HG03469 (cell line): Measurements from ENCODE around the gene ANKRD12.

Experiments used
- ATAC-seq: cut with Tn5 transposase; IDR thresholded peaks from one replicate; pipeline ENCODE4 v1.9.1; 2021; ENCODE audit warnings: mild to moderate bottlenecking, moderate library complexity, moderate number of reproducible peaks; ENCODE audit not compliant: unreplicated experiment

ANKRD12 gene

DNA sequence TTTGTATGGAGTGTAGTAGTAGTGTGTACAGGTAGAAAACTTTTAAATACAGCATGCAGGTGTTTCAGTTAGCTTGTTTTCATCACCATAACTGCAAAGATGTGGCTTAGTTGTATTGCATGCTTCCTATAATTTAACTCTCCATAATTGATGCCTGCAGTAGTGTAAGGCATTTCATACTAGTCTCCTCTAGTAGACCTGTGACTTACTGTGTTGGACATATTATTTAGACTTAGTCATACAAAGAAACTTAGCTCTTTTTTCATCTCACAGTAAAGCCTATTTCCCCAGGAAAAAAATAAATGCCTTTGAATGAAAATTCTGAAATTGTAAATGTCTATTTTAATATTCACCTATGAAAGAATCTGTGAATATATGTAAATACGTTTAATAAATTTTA is 145.2 kb downstream of the ANKRD12 start:
- no peak for ATAC-seq

GRCh38 chr18:9283791-9284190 is 147.2 kb downstream of the ANKRD12 start:
- ATAC-seq: no peak

DNA sequence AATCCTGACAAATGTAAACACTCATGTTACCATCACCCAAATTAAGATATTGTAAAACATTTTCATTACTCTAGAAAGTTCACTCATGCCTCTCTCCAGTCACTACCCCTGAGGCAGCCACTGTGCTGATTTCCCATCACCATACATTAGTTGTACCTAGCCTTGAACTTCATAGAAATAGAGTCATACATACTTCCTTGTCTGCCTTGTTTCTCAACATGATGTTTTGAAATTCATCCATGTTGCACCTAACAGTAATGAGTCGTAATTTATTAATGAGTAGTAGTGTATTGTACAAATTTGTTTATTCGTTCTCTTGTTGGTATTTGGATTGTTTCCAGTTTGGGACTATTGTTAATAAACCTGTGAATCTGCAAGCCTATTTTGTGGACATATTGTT is 149.0 kb downstream of the ANKRD12 start:
- no peak for ATAC-seq

DNA sequence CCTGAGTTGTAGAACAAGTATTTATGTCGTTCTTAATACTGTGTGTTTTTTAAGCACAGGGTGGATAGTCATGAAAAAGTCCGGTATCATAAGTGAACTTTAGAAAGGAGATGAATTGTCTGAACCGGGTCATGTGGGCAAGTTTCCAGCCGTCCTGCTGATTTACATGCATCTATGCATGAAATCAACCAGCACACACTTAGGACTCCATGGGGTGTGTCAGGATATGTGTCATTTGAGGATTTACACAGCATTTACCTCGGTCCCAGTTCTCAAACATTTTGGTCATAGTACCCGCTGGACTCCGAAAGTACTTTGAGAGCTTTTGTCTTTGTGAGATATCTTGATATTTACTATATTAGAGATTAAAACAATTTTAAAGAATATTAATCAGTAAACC is 150.5 kb downstream of the ANKRD12 start:
- ATAC-seq: no peak

DNA sequence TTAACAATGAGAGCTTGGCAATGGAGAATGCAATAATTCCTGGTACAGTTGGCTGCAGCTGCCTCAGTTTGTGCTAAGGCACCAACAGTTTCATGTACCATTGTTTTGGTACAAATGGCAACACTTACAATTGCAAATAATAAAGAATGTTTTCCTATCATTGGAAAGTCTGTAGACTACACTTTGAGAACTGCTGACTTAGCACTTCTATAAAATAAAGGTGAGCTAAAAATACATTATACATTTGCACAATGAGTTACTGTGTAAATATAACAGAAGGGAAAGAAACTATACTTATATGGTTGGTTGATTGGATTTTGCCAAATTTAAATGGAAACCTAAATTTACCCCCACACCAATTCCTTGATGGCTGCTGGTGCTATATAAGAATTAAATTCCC is 153.1 kb downstream of the ANKRD12 start:
- ATAC-seq: no peak

DNA sequence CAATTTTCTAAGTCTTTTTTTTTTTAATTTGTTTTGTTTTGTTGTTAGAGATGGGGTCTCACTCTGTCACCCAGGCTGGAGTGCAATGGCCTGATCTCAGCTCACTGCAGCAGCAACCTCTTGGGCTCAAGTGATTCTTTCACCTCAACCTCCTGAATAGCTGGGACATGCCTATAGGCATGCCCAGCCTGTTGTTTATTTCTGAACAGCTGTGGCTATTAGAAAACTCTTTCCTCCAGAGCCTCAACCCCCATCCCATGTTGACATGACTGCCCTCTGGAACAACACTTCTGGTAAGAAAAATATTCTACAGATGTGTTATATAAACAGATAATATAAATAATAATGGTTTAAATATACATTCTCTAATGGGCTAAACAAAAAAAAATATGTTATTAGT is 153.6 kb downstream of the ANKRD12 start:
- no peak for ATAC-seq

DNA sequence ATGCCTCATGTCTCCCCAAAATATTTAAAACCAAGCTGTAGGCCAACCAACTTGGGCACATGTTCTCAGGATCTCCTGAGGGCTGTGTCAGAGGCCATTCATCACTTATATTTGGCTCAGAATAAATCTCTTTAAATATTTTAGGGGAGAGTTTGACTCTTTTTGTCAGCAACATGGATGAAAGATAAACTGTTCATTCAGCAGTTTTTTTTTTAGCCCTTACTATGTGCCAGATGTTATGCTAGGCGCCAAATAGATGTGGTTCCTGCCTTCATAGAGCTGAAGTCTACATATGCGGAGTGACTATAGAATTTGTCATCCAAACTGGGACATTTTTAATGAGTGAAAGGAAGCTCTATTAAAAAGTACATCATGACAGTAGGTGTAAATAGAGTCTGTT is 155.5 kb downstream of the ANKRD12 start:
- ATAC-seq: no peak

- ATAC-seq: no peak
Measured at GRCh38 chr18:9293948-9294347, 157.4 kb downstream of the ANKRD12 start.

DNA sequence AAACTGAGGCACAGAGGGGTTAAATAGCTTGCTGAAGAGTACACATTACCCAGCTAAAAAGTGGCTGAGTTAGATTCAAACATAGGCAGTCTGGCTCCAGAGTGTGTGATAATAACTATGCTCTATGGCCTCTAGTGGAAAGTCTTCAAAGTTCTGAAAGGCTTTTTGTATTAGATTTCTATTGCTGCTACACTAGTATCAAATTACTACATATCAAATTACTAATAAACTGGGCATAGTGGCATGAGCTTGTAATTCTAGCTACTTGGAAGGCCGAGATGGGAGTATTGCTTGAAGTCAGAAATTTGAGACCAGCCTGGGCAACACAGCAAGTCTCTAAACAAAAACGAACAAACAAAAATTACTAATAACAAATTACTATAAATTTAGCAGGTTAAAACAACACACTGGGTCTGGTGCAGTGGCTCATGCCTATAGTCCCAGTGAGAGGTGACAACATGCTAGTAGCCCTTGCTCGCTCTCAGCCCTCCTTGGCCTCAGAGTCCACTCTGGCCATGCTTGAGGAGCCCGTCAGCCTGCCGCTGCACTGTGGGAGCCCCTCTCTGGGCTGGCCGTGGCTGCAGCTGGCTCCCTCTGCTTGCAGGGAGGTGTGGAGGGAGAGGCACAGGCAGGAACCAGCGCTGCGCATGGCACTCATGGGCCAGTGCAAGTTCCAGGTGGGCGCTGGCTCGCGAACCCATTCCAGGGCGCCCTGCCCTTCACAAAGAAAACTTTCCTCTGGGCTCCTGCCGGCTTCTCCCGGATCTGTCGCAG is 159.8 kb downstream of the ANKRD12 start:
- no peak for ATAC-seq

DNA sequence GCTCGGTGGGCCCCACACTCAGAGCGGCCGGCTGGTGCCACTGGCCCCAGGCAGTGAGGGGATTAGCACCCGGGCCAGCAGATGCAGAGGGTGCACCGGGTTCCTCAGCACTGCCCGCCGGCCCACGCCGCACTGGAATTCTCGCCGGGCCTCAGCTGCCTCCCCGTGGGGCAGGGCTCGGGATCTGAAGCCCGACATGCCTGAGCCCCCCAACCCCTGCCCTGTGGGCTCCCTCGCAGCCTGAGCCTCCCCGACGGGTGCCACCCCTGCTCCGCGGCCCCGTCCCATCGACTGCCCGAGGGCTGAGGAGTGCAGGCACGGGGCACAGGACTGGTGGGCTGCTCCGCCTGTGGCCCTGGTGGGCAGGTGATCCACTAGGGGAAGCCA is 160.4 kb downstream of the ANKRD12 start:
- ATAC-seq: no peak

DNA sequence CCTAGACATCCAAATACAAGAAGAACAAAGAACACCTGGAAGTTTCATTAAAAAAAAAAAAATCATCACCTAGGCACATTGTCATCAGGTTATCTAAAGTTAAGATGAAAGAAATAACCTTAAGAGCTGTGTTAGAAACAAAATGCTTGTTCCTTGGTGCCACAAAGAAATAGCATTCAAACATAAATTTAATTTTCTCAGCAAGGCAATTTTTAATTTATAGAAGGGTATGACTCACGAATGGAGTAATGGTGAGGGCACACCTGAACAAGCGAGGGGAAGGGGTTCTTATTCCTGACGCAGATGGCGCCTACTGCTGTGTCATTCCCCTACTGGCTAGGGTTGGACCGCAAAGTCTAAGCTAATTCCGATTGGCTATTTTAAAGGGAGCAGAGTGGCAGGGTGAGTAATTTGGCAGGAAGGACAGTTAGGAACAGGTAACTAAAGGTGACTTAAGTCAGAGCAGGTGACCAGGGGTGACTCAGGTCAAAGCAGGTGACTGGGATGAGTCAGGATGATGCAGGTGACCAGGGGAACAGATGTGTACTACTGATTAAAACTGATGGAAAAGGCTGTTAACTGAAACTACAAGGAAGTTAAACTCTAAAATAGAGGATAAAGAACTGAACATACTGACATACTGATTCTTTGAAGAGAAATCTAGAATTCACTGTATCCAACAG is 167.9 kb downstream of the ANKRD12 start:
- ATAC-seq: no peak

DNA sequence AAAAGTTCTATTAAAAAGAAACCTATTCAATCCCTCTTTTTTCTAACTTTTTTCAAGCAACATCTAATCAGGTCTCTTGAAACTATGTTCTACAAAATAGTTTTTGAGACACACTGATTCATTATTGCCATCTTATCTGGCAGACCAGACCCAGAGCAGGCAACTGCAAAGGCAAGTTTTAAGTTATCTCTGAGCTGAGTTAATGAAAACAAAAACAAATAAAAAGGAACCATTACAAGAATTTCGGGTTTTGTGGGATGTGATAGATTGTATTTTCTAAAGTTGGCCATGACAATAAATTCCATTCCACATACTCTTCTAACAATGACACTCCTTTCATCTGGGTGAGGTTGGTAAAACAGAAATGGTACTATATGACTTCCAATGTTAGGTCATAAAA is 182.8 kb downstream of the ANKRD12 start:
- no peak for ATAC-seq

DNA sequence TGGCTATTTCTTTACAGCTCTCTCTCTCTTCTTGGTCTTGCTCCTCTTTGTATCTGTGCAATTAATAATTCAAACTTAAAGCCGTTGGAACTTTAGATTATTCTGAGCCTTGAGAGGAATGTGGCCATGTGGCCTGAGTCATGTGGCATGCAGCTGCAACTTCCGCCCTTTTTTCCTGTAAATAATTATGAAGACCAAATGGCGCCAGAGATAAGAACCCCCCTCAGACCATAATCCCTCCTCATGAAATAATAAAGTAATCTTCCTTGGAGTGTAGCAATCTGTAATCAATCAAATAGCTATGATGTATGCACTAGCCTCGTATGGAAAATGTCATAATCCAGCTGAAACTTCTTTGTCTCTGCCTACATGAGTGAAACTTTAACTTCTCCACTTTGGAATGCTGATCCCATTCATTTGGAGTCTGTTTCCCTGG is 184.5 kb downstream of the ANKRD12 start:
- no peak for ATAC-seq

DNA sequence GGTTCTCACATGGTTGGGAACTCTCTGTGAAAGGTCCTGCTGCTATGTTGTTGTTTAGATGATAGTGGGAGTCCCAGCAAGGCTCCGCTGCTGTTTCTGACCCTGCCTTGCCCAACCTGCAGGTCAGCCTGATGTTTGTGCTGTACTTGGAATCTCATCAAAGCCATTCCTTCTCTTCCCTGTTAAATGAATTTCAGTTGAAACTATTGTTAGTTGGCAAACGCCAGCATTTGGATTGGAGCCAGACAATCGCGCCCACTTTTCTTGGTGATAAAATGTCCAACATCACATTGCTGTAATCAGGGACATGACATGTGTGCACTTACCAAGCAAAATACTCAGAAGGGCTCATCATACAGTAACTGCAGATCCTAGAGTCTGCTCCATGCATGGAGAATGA is 185.2 kb downstream of the ANKRD12 start:
- ATAC-seq: no peak

DNA sequence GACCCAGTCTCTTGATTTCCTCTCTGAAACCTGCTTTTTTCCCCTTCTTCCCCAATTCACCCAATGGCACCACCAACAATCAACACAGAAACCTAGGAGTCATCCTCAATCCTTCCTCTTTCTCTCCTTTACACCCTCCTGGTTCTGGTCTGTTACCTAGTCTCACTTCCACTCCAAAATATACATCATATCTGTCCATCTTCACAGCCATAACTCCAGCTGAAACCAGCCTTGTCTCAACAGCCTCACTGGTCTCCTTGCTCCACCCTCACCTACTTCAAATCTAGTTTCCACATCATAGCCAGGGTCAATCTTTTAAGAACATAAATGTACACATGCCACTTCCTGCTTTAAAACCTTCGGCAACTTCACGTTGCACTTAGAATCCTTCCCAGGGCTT is 186.2 kb downstream of the ANKRD12 start:
- no peak for ATAC-seq

- ATAC-seq: no peak
Measured at GRCh38 chr18:9323750-9324445, 187.3 kb downstream of the ANKRD12 start.

GRCh38 chr18:9325716-9326115 is 189.1 kb downstream of the ANKRD12 start:
- no peak for ATAC-seq

GRCh38 chr18:9328776-9329175 is 192.2 kb downstream of the ANKRD12 start:
- ATAC-seq: no peak

DNA sequence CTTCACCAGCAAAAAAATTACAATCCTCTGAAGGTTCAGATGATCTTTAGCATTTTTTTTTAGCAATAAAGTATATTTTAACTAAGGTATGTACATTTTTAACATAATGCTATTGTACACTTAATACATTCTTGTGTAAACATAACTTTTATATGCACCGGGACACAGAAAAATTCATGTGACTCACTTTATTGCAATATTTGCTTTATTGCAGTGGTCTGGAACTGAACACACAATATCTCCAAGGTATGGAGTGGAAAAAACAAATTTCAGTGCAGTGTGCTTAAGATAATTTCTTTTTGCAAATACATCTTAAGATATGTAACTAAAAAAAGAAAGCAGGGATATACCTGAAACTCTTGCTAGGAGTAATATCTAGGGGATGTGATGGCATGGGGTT is 192.9 kb downstream of the ANKRD12 start:
- no peak for ATAC-seq

- no peak for ATAC-seq
Measured at GRCh38 chr18:9330419-9330818, 193.8 kb downstream of the ANKRD12 start.

- ATAC-seq: no peak
Measured at GRCh38 chr18:9333441-9334328, 197.1 kb downstream of the ANKRD12 start.
